Mucosa of stomach (tissue), 1 donor: Measurements from ENCODE around the gene RAB3GAP1.
"Not testable (repeated sequence)": the region's sequence is repeated elsewhere in the genome, so short reads cannot be mapped to it uniquely, and the experiment has no call there.

Experiments used
- H3K27me3 ChIP-seq: one replicate; pipeline ENCODE4 v1.7.0; 2013; ENCODE audit warnings: mild to moderate bottlenecking, low read length; ENCODE audit not compliant: control insufficient read depth, insufficient read depth
- H3K36me3 ChIP-seq: one replicate; pipeline ENCODE4 v1.7.0; 2013; ENCODE audit warnings: low read length; ENCODE audit not compliant: control insufficient read depth, insufficient read depth
- H3K4me1 ChIP-seq: one replicate; pipeline ENCODE4 v1.7.0; 2013; ENCODE audit warnings: mild to moderate bottlenecking, low read length; ENCODE audit not compliant: control insufficient read depth, insufficient read depth
- H3K4me3 ChIP-seq: one replicate; pipeline ENCODE4 v1.7.0; 2013; ENCODE audit warnings: low read length
- H3K9ac ChIP-seq: one replicate; pipeline ENCODE4 v1.7.0; 2013; ENCODE audit warnings: mild to moderate bottlenecking, low read length, moderate library complexity
- H3K9me3 ChIP-seq: one replicate; pipeline ENCODE4 v1.7.0; 2013; ENCODE audit warnings: mild to moderate bottlenecking, low read length, moderate library complexity; ENCODE audit not compliant: control insufficient read depth
- donor health status: Pancreatic carcinoma.

Gene RAB3GAP1

GRCh38 chr2:135059577-135059976, 7.5 kb downstream of the RAB3GAP1 start:
- Histone ChIP-seq H3K4me1 (no peaks in the 10 kb centered on the region), H3K9me3 (no peaks in the 10 kb centered on the region), H3K27me3 (no peaks in the 10 kb centered on the region), H3K36me3 (no peaks in the 10 kb centered on the region), H3K9ac (no peak overlapping the region), H3K4me3 (no peak overlapping the region)

- Histone ChIP-seq H3K9me3 (no peaks in the 10 kb centered on the region), H3K36me3 (no peaks in the 10 kb centered on the region), H3K27me3 (no peaks in the 10 kb centered on the region), H3K4me1 (no peaks in the 10 kb centered on the region), H3K9ac (no peak overlapping the region), H3K4me3 (no peak overlapping the region)
Observed at GRCh38 chr2:135063210-135063609, 11.1 kb downstream of the RAB3GAP1 start.

GRCh38 chr2:135064149-135064548, 12.1 kb downstream of the RAB3GAP1 start:
- no peaks in the 10 kb centered on the region for H3K9me3 ChIP-seq
- no peaks in the 10 kb centered on the region for H3K27me3 ChIP-seq
- H3K36me3 ChIP-seq: no peaks in the 10 kb centered on the region
- H3K4me1 ChIP-seq: no peaks in the 10 kb centered on the region
- no peak overlapping the region for H3K9ac ChIP-seq
- H3K4me3 ChIP-seq: no peak overlapping the region

- H3K4me3 ChIP-seq: no peak overlapping the region
- no peaks in the 10 kb centered on the region for H3K27me3 ChIP-seq
- no peaks in the 10 kb centered on the region for H3K36me3 ChIP-seq
- no peak overlapping the region for H3K9ac ChIP-seq
- no peaks in the 10 kb centered on the region for H3K9me3 ChIP-seq
- H3K4me1 ChIP-seq: no peaks in the 10 kb centered on the region
Observed at GRCh38 chr2:135066710-135067109, 14.6 kb downstream of the RAB3GAP1 start.

GRCh38 chr2:135072125-135072997, 20.3 kb downstream of the RAB3GAP1 start:
- H3K36me3 ChIP-seq: peaks cover 8% of the 10 kb centered on the region
- no peak overlapping the region for H3K4me3 ChIP-seq
- H3K27me3 ChIP-seq: no peaks in the 10 kb centered on the region
- no peak overlapping the region for H3K9ac ChIP-seq
- peaks cover 11% of the 10 kb centered on the region for H3K4me1 ChIP-seq
- H3K9me3 ChIP-seq: peaks cover 4% of the 10 kb centered on the region

GRCh38 chr2:135074216-135074615, 22.1 kb downstream of the RAB3GAP1 start:
- peaks cover 11% of the 10 kb centered on the region for H3K4me1 ChIP-seq
- peaks cover 8% of the 10 kb centered on the region for H3K36me3 ChIP-seq
- peaks cover 4% of the 10 kb centered on the region for H3K9me3 ChIP-seq
- no peaks in the 10 kb centered on the region for H3K27me3 ChIP-seq
- no peak overlapping the region for H3K4me3 ChIP-seq
- no peak overlapping the region for H3K9ac ChIP-seq

GRCh38 chr2:135076556-135076955, 24.5 kb downstream of the RAB3GAP1 start:
- Histone ChIP-seq H3K4me1 (peaks cover 11% of the 10 kb centered on the region), H3K9ac (no peak overlapping the region), H3K9me3 (peaks cover 4% of the 10 kb centered on the region), H3K4me3 (no peak overlapping the region), H3K27me3 (no peaks in the 10 kb centered on the region), H3K36me3 (peaks cover 8% of the 10 kb centered on the region)

- H3K36me3 ChIP-seq: peaks cover 3% of the 10 kb centered on the region
- no peaks in the 10 kb centered on the region for H3K27me3 ChIP-seq
- H3K4me3 ChIP-seq: no peak overlapping the region
- H3K9ac ChIP-seq: no peak overlapping the region
- peaks cover 11% of the 10 kb centered on the region for H3K4me1 ChIP-seq
- H3K9me3 ChIP-seq: no peaks in the 10 kb centered on the region
Observed at GRCh38 chr2:135078417-135078816, 26.3 kb downstream of the RAB3GAP1 start.

- H3K9me3 ChIP-seq: no peaks in the 10 kb centered on the region
- H3K4me1 ChIP-seq: peaks cover 6% of the 10 kb centered on the region
- H3K27me3 ChIP-seq: no peaks in the 10 kb centered on the region
- no peak overlapping the region for H3K9ac ChIP-seq
- H3K4me3 ChIP-seq: no peak overlapping the region
- no peaks in the 10 kb centered on the region for H3K36me3 ChIP-seq
Observed at GRCh38 chr2:135086222-135086621, 34.1 kb downstream of the RAB3GAP1 start.

GRCh38 chr2:135089597-135089996, 37.5 kb downstream of the RAB3GAP1 start:
- H3K36me3 ChIP-seq, H3K9me3 ChIP-seq, H3K9ac ChIP-seq, H3K4me3 ChIP-seq, H3K27me3 ChIP-seq: not testable (repeated sequence)
- H3K4me1 ChIP-seq: peaks cover 22% of the 10 kb centered on the region

GRCh38 chr2:135091681-135092080, 39.6 kb downstream of the RAB3GAP1 start:
- no peaks in the 10 kb centered on the region for H3K27me3 ChIP-seq
- H3K36me3 ChIP-seq: no peaks in the 10 kb centered on the region
- no peaks in the 10 kb centered on the region for H3K9me3 ChIP-seq
- peaks cover 22% of the 10 kb centered on the region for H3K4me1 ChIP-seq
- H3K4me3 ChIP-seq: no peak overlapping the region
- no peak overlapping the region for H3K9ac ChIP-seq

- peaks cover 22% of the 10 kb centered on the region for H3K4me1 ChIP-seq
- H3K36me3 ChIP-seq: no peaks in the 10 kb centered on the region
- no peak overlapping the region for H3K4me3 ChIP-seq
- no peak overlapping the region for H3K9ac ChIP-seq
- H3K27me3 ChIP-seq: no peaks in the 10 kb centered on the region
- no peaks in the 10 kb centered on the region for H3K9me3 ChIP-seq
Observed at GRCh38 chr2:135093193-135093592, 41.1 kb downstream of the RAB3GAP1 start.
